ENCODE measurements around the gene UMPS. TPM values are rescaled to one million over a fixed set of nuclear protein-coding genes. Genes with fewer than 3 reads are reported as not detected.

Gene UMPS
- total RNA-seq, 1 experiment from 2014 or later = 118 TPM

- no TSS peak for BruUV-seq (replicated peaks)
- Histone ChIP-seq H3K4me3 (ENCODE audit: low read depth, low read length, poor library complexity, severe bottlenecking) (no peak overlapping the region), H3K27me3 (replicated peaks; ENCODE audit: insufficient read depth, low read depth, low read length, poor library complexity) (no peaks in the 10 kb centered on the region), H3K9me3 (ENCODE audit: low read depth, low read length, poor library complexity, severe bottlenecking) (no peaks in the 10 kb centered on the region), H3K4me1 (ENCODE audit: insufficient read depth, low read length, poor library complexity, severe bottlenecking) (peaks cover 12% of the 10 kb centered on the region), H3K27ac (ENCODE audit: low read depth, low read length, poor library complexity, severe bottlenecking) (peak overlapping the region; percentile 35), H3K36me3 (ENCODE audit: insufficient read depth, low read length, poor library complexity, severe bottlenecking) (peaks cover 25% of the 10 kb centered on the region)
- CTCF ChIA-PET = interaction anchor here (2.3 kb wide), 1 partner anchor 140 kb away, joined by 39 read pairs; no protein-coding TSS in a partner anchor
- DNase-seq (ENCODE audit: low spot score) = no peak
- POLR2A ChIA-PET (ENCODE audit: low non-redundant PET) = no interaction called here
- intact Hi-C loops (cut with micrococcal nuclease; ENCODE audit: unreplicated experiment) = loop anchor here (1.0 to 10.0 kb wide), 5 partner anchors 125 to 677 kb away; partner anchors contain the start of gene ITGB5
- TF ChIP-seq CTCF (conservative IDR thresholded peaks at IDR 0.05; ENCODE audit: low read depth, low read length) = no peak
- TF ChIP-seq EZH2 (IDR thresholded peaks at IDR 0.05; ENCODE audit: borderline replicate concordance, low read depth, low read length, poor library complexity, severe bottlenecking) = no peak
Measured at GRCh38 chr3:124761935-124762660, 31.8 kb downstream of the UMPS start.

GRCh38 chr3:124762661-124763011 lies 32.4 kb downstream of the UMPS start:
- Histone ChIP-seq H3K4me1 (ENCODE audit: insufficient read depth, low read length, poor library complexity, severe bottlenecking) (peaks cover 12% of the 10 kb centered on the region), H3K27ac (ENCODE audit: low read depth, low read length, poor library complexity, severe bottlenecking) (peak overlapping the region; percentile 35), H3K4me3 (ENCODE audit: low read depth, low read length, poor library complexity, severe bottlenecking) (no peak overlapping the region), H3K27me3 (replicated peaks; ENCODE audit: insufficient read depth, low read depth, low read length, poor library complexity) (no peaks in the 10 kb centered on the region), H3K9me3 (ENCODE audit: low read depth, low read length, poor library complexity, severe bottlenecking) (no peaks in the 10 kb centered on the region), H3K36me3 (ENCODE audit: insufficient read depth, low read length, poor library complexity, severe bottlenecking) (peaks cover 28% of the 10 kb centered on the region)
- BruUV-seq (replicated peaks) = no TSS peak
- intact Hi-C loops (cut with micrococcal nuclease; ENCODE audit: unreplicated experiment) = loop anchor here (5.0 to 10.0 kb wide), 2 partner anchors 125 to 198 kb away; partner anchors contain the start of gene ITGB5
- POLR2A ChIA-PET (ENCODE audit: low non-redundant PET) = no interaction called here
- no peak for DNase-seq (ENCODE audit: low spot score)
- CTCF ChIA-PET = no interaction called here
- TF ChIP-seq CTCF (conservative IDR thresholded peaks at IDR 0.05; ENCODE audit: low read depth, low read length) (no peak), EZH2 (IDR thresholded peaks at IDR 0.05; ENCODE audit: borderline replicate concordance, low read depth, low read length, poor library complexity, severe bottlenecking) (no peak)

GRCh38 chr3:124763206-124763605 lies 33.0 kb downstream of the UMPS start:
- Histone ChIP-seq H3K27ac (ENCODE audit: low read depth, low read length, poor library complexity, severe bottlenecking) (no peak overlapping the region), H3K4me3 (ENCODE audit: low read depth, low read length, poor library complexity, severe bottlenecking) (no peak overlapping the region), H3K27me3 (replicated peaks; ENCODE audit: insufficient read depth, low read depth, low read length, poor library complexity) (no peaks in the 10 kb centered on the region), H3K36me3 (ENCODE audit: insufficient read depth, low read length, poor library complexity, severe bottlenecking) (peaks cover 28% of the 10 kb centered on the region), H3K9me3 (ENCODE audit: low read depth, low read length, poor library complexity, severe bottlenecking) (no peaks in the 10 kb centered on the region), H3K4me1 (ENCODE audit: insufficient read depth, low read length, poor library complexity, severe bottlenecking) (peaks cover 12% of the 10 kb centered on the region)
- ChIA-PET CTCF (no interaction called here), POLR2A (ENCODE audit: low non-redundant PET) (no interaction called here)
- BruUV-seq (replicated peaks) = TSS peak; percentile 42
- intact Hi-C loops (cut with micrococcal nuclease; ENCODE audit: unreplicated experiment) = loop anchor here (5.0 to 10.0 kb wide), 2 partner anchors 124 to 198 kb away; partner anchors contain the start of gene ITGB5
- DNase-seq (ENCODE audit: low spot score) = no peak
- no peak for TF ChIP-seq CTCF (conservative IDR thresholded peaks at IDR 0.05; ENCODE audit: low read depth, low read length)
